ENCODE results near the gene DISC1.

The DISC1 gene

DNA sequence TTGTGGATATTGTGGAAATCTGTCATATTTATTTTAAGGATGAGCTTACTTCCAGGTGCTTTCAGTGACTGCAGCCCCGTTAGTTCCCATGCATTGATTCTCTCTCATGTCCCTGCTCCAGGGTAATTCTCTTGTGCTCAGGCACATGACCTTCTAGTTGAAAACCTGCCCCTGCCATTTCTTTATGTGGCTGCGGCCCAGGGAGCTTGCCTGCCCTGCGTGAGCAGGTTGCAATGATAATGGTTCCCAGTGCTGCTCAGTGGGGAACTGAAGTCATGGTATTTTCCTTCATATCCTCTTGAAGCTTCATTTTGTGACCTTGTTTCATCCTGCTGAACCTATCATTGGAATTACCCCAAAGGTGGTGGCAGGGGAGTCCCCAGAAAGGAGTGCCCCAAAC is 229.8 kb downstream of the DISC1 start:
- DNase-seq (ENCODE audit: low read depth), result no peak

DNA sequence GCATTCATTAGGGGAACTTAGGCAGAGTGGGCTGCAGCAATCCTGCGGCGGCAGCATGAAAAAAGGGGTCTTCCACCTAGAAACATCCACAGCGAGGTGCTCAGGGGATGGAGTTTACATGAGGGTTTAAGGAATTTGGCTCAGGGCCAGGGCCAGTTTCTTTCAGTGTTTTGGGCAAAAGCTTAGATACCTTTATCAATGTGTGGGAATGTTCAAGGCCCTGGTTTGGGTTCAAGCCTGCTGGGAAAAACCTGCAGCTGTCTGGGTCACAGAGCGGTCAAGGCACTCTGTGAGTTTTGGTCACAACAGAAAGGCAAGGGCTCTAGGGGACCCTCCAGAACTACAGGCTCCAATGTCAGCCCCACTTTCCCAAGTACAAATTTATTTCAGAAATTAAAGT is 230.3 kb downstream of the DISC1 start:
- no peak for DNase-seq (ENCODE audit: low read depth)

DNA sequence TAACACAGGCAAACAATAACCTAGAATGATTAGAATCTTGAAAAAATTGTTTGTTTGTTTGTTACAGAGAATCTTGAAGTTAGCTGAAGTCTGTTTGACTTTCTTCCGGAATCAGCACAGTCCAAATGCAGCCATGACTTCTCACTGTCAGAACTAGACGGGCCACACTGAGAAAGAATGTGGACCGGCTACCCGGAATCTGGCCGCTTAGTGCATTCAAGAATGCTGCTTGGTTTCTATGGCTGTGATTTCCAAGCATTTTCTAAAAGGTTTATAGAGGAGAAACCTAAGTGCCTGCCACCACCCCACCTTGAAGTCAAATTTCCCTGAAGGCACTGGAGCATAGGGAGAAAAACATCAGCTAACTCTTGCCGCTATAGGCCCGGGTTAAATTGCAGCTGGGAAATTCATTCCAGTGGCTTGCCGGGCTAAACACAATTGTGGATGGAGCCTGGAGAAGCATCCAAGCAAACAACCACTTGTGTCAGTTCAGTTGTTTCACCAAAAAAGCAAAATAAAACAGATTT is 231.1 kb downstream of the DISC1 start:
- no peak for DNase-seq (ENCODE audit: low read depth)

DNA sequence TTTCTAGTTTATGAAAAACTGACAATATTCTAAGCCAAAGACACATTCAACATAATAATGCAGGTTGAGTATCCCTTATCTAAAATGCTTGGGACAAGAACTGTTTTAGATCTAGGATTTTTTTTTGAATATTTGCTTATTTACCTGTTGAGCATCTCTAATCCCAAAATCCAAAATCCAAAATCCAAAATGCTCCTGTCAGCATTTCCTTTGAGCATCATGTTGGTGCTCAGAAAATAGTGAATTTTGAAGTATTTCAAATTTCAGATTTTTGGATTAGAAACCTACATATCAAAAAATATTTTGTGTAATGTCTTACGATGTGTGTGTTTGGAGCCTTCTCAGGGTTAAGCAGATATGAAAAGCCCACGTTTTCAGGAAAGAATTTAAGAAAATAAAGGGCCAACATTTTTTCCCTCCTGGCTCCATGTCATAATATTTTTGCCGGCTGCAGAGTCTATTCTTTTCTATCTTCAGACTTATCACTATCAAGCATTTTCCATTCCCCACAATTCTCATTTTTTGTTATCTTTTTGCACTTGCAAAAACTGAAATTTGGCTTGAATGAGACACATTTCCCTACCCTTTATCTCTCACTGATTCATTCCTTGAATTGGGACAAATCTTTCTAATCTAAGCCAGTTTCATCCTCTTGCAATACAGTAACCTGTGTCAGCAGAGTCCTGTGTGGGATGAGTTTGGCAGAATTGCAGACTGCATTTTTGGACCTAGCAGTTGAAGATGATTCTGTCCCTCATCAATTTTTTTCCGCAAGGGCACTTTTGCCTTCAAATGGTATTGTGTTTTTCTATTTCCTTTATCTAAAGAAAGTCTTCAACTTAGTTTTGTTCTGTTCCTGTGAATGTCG is 233.9 kb downstream of the DISC1 start:
- DNase-seq (ENCODE audit: low read depth), result no peak

DNA sequence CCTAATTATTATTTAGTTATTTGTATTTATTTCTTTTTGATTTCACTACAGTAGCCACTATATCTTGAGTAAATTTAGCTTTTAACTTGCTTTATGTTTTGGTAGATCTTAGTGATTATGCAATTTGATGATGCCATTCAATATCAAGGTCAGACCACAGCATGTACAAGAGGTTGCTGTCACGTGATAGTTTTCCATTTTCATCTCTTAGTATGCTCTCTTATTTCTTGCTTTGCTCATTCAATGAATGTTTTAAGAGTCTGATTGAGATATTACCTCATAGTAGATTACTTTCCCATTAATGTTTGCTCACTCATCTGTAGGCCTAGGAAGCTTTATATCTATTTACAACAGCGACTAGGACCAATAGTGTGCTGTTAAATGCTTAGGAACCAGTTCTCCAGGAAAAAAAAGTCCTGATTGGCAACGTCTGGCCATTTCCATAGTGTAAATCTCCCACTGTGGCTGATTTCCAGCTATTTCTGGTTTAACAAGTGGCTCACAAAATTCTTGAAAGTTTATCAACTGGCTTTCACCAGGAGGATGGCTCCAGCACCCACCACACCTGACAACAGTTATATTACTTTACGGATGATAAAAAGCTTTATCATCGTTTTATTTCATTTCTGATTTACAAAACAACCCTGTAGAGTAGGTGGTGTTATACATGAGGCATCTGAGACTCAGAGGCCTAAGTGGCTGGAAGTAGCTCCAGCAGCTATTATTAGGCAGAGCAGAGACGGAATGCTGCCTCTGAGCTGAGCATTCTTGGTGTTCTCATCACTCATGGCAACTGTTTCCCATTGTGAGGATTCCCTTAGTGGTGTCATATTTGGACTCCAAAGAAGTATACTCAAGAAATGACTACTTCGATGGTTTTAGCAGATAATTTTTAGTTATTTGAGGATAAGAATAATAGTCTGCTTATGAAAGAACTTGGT is 235.2 kb downstream of the DISC1 start:
- peak; percentile 81 for DNase-seq (ENCODE audit: low read depth)

DNA sequence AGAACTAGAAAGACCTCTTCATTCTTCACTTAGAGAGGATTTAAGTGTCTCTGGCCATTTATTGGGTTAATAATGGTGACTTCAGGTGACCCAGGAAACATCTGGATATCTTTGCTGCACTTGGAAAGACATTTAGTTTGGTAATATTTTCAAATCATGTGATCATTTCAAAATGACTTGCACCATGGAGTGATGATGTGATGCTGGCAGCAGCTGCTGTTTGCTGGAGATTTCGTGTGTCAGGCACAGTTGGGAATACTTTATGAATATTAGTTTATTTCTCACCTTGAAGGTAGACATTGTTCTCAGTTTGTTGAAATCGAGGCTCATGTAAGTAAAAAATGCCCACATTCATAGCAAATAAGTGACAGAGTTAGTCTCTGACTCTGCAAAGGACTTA is 236.0 kb downstream of the DISC1 start:
- no peak for DNase-seq (ENCODE audit: low read depth)

DNA sequence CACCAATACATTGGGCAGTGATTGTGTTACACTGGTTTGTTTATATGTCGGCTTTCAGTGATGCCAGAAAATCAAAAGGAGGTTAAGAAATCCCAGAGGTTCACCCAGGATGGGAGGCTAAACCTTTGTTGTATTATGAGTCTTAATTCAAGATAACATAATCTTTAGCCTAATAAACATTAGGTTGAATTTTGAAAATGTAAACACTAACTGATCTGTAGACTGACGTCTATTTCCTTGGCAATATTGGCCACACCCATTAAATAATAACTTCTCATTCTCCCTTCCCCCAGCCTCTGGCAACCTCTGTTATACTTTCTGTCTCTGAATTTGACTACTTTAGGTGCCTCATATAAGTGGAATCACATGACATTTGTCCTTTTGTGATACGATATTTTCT is 238.7 kb downstream of the DISC1 start:
- no peak for DNase-seq (ENCODE audit: low read depth)

DNA sequence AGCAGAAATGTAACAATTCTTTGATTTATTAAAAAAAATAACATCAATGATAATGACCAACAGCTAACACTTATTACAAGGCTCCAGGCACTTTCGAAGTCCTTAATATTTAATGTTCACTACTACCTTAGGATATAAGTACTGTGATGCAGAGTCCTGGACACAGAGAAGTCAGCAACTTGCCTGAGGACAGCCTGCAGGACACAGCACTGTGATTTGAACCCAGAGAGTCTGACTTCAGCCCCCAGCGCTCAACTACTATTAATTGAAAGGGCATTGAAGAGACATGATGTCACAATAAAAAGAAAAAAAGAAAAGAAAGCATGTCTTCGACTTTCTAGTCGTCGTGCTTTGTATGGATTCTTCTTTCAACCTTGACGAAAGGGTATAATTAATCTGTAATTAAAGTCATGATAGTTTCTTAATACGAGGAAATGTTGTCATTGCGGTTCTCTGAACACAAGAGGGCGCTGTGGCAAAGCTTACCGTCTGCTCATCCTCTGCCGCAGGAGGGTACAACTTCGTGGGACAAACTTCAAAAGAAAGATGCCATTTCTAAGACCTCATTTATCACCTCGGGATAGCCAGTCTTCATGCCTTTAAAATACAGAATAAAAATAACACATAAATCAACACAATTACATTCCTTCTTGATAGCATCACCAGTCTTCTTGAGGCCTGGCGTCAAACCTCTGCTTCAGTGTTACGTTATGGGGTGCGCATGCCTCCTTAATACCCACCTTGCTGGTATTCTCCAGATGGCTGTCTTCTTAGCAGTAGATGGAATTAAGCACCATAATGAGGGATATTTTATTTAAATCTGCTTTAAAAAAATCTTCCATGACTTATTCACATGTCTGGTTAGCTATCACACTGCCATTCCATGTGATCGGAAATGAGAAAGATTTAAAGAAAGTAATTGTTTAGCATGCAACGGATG is 240.1 kb downstream of the DISC1 start:
- peak; percentile 69 for DNase-seq (ENCODE audit: low read depth)

DNA sequence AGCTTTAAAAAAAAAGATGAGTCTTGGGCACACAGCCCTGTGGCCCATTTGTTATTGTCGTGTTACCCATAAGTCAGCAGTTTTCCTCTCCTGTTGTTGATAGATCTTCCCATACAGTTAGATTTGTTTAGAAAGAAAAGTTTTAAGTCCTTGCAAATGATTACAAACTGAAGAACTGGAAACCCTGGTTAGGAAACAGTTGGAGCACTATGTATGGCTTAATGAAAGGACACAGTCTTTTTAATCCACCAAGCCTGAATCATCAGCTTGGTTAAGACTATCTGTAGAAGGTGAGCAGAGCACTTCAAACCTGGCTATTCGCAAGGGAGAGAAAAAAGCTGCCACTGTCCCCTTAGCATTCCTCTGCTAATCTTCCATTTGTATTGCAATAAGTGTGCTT is 241.0 kb downstream of the DISC1 start:
- DNase-seq (ENCODE audit: low read depth), result no peak

DNA sequence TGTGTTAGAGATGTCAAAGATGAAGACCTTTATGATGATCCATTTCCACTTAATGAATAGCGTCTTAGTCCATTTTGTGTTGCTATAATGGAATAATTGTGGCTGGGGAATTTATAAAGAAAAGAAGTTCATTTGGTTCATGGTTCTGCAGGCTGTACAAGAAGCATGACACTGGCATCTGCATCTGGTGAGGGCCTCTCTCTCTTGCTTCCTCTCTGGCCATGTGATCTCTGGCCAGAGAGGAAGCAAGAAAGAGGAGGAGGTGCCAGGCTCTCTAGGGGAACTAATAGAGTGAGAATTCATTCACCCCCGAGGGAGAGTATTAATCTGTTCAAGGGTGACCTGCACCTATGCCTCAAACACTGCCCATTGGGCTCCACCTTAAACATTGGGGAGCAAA is 242.8 kb downstream of the DISC1 start:
- DNase-seq (ENCODE audit: low read depth), result no peak

DNA sequence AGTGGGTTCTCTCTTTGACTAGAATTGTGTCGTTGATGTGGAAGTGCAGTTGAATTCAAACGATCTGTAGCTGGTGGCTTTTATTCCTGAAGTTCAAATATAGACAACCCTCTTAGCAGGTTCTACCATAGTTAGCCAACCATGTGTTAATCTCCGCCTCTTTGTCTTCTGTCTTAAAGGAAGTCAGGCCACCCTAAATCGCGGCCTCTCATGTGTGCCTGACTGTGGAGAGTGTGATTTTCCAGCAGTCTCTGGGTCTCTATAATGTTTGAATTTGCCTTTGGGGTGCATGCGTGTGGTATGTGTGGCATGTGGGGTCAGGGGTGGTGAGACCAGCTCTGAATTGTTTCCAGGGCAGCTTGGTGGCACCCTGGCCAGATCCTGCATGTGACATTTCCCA is 244.9 kb downstream of the DISC1 start:
- no peak for DNase-seq (ENCODE audit: low read depth)

DNA sequence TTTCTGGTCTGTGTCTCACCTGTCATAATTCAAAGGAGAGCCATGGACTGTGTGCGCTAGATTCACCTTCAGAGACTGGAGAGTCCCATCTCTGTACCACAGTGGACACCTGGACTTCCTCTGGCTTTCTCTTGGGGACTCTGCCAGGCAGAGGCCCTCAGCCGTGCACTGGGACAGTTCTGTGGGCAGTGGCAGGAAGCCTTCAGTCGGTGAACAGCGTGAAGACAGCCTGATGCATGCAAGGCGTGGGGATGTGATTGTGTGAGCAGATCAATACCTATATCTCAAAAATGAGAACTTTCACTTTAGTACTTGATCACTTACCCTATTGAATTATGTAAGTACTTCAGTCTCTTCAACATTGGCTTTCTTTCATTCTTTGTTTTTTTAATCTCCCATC is 245.3 kb downstream of the DISC1 start:
- DNase-seq (ENCODE audit: low read depth), result no peak

DNA sequence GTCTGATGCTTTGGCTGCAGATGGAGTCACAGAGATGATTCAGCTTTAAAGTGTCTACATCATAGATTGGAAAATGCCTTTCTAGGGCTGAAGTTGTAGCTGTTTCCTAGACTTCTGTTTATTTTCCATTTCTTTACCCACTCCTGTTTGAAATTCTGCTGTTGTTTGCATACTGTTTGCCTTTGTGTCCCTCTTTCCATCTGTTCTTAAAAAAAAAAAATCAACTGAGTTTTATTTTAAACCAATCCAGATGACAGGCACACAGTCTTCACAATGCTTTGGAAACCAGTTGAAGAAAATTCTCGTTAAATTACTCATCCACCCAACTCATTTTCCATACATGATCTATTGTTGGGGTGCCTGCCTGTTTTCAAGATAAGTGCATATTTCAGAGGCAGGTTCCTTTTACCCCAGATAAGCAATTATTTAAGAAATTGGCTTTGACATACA is 245.9 kb downstream of the DISC1 start:
- peak; percentile 68 for DNase-seq (ENCODE audit: low read depth)

DNA sequence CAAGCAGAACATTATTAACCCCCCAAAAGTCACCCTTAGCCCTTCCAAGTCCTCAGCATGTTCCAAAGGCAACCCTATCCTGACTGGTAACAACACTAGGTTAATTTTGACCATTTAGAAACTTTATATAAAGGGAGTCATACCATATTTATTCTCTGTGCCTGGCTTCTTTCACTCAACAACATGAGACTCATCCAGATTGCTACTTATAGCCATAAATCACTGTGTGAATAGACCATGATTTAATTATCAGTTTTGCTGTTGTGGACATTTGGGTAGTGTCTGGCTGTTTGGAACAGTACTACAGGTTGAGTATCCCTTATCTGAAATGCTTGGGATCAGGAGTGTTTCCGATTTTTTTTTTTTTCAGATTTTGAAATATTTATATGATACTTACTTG is 252.1 kb downstream of the DISC1 start:
- DNase-seq (ENCODE audit: low read depth), result no peak

DNA sequence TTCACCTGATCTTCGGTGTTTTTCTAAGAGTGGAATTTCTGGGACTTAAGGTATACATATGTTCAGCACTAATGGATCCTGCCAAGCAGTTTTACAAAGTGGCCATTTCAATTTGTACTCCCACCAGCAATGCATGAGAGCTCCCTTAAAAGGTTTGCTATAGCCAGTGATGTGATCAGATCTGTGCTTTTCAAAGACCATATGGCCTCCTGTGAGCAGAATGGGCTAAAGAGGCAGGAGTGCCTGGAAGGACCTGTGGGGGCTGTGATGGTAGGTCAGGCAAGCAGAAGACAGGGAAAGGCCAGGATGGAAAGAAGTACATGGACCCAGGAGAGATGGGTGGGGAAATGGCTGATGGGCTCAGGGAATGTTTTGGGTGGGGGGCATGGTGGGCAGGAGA is 252.7 kb downstream of the DISC1 start:
- no peak for DNase-seq (ENCODE audit: low read depth)

DNA sequence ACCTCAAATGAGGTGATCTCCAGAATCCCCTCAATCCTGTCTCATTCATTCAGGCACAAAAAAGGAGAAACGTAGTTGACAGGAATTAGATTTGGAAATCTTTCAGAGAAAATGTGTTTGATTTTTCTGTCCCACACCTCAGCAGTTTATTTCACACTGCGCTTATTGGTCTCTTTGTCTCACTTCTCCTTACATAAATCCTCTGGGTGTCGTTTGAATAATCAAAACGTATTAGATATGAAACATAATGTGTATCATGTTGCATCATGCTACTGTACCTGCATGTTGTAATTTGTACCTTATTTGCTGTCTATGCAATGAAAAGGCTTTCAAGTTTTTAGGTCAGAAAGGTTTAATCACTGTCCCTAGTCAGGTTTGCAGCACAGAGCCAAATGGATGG is 255.7 kb downstream of the DISC1 start:
- no peak for DNase-seq (ENCODE audit: low read depth)

DNA sequence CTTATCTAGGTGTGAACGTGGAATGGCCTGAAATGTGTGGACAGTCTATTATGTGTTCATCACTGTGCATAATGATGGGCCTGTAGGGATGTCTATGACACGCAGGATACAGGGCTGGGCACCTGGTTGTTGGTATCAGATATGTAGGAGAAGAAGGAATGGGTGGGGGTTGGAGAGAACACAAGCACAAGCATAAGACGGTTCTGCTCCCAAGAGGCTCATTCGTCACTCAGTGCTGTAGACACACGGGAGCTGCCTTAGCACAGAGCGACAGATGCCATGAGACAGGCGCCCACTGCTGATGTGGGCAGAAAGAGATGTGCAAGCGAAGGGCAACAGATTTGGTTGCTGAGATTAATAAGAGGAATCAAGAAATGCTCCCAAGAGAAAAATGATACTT is 256.2 kb downstream of the DISC1 start:
- no peak for DNase-seq (ENCODE audit: low read depth)

DNA sequence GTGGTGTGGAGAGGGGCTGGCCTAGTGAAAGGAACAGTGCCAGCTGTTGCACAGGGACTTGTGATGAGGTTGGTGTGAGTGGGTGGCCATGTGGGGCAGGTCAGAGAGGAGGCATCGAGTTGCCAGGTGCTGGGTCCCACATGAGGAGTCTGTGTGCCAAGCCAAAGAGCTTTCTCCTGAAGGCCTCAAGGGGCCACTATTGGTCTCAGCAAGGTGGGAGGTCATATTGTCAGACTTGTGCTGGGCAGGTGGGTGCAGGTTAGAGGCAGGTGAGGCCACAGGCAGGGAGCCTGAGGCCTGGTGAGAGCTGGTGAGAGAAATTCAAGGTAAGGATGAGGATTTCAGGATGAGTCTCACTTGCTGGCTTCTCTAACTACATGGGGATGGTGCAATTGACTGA is 256.8 kb downstream of the DISC1 start:
- DNase-seq (ENCODE audit: low read depth), result no peak

DNA sequence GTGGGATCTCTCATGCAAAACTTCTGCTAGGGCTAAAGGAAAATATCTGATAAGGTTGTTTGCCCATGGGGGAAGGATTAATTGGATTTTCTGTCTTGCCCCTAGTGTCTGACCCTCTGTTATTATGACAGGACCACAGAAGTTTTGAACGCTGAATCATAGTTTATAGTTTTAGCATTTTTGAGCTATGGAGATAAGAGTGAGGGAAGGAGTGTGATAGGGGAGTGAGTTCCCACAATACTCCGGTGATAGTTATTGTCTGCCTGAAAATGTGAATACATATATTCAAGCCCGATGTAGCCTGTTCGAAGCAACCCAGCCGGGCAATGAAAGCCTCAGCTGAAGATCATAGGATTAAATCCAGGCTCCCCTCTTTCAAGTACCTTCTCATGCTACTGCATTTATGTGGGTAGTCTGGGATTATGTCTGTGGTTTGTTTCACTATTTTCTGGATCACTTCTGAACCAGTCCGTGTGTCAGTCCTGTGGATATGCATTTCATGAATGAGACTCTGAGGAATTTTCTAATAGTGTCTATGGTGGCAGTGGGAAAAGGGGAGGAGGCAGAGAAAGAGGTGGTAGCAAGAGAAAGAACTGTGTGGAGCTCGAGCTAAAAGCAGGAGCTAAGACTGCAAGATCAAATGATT is 258.7 kb downstream of the DISC1 start:
- DNase-seq (ENCODE audit: low read depth), result peak; percentile 74

DNA sequence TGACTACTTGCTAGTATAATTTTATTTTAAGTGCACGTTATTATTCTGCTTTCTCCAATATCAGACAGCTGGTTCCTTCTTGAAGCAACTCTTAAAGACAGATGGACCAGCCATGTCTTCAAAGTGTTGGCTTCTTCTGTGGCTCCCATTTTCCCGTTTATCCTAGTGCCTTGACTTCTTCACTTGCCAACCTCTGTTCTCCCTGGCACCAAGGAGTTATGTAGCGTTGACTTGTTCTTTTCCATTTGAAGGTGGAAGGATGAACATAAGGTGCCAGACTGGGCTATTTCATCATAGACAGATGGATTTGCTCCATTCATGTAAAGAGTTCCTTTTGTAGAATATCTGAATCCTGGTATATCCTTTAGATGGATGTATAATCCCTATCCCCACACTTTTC is 260.6 kb downstream of the DISC1 start:
- no peak for DNase-seq (ENCODE audit: low read depth)

DNA sequence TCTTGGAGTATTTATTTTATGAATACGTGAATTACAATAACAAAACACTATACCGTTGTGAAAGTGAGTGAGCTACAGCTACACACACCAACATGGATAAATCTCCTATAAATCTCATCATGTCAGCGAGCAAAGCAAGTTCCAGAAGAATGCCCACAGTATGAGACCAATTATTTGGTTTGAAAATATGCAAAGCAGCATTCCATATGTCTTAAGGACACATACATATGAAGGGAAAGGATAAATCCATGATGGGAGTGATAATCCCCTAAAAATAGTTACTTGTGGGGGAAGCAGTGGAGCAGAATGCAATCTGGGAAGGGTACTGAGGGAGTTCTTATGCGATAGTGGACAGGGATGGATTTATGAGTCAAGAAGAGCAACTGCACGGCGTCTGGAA is 261.3 kb downstream of the DISC1 start:
- DNase-seq (ENCODE audit: low read depth), result no peak
